ACC112 (cell line): Measurements from ENCODE around the gene GPR63.

Source experiments
- H2AFZ ChIP-seq: fragments of 200-600 bp; sonication (generic); one replicate; pipeline ENCODE4 v1.6.0; 2017; ENCODE audit warnings: antibody characterized with exemption, low read length; ENCODE audit not compliant: unreplicated experiment
- H3K27ac ChIP-seq: fragments of 200-600 bp; sonication (generic); 2 replicates; pipeline ENCODE4 v1.5.1; 2014; ENCODE audit warnings: low read depth, mild to moderate bottlenecking, antibody characterized with exemption, low read length, moderate library complexity
- H3K27me3 ChIP-seq: fragments of 200-600 bp; sonication (generic); 2 replicates; pipeline ENCODE4 v1.6.1; 2014; ENCODE audit warnings: mild to moderate bottlenecking, antibody characterized with exemption, low read length, moderate library complexity, mixed read lengths; ENCODE audit not compliant: insufficient read depth
- H3K36me3 ChIP-seq: fragments of 200-600 bp; sonication (generic); 2 replicates; pipeline ENCODE4 v1.6.1; 2016; ENCODE audit warnings: mild to moderate bottlenecking, antibody characterized with exemption, low read length, moderate library complexity, mixed read lengths; ENCODE audit not compliant: insufficient read depth
- H3K4me1 ChIP-seq: fragments of 200-600 bp; sonication (generic); one replicate; pipeline ENCODE4 v1.6.1; 2016; ENCODE audit warnings: low read length, mixed read lengths; ENCODE audit not compliant: insufficient read depth, unreplicated experiment, control insufficient read depth
- H3K4me3 ChIP-seq: fragments of 200-600 bp; sonication (generic); 2 replicates; pipeline ENCODE4 v1.5.1; 2014; ENCODE audit warnings: mild to moderate bottlenecking, low read depth, low read length
- H3K79me2 ChIP-seq: fragments of 200-600 bp; sonication (generic); one replicate; pipeline ENCODE4 v1.6.0; 2016; ENCODE audit warnings: low read length; ENCODE audit not compliant: control insufficient read depth, unreplicated experiment, insufficient read depth

GPR63 gene

GRCh38 chr6:96823743-96824142 is 13.5 kb downstream of the GPR63 start:
- Histone ChIP-seq H3K36me3 (no peaks in the 10 kb centered on the region), H3K4me3 (no peak overlapping the region), H3K27ac (no peak overlapping the region), H3K79me2 (no peaks in the 10 kb centered on the region), H2AFZ (no peak overlapping the region), H3K4me1 (no peaks in the 10 kb centered on the region), H3K27me3 (0 out of 2 replicates have a peak, but pooled peaks cover 3% of the 10 kb centered on the region)

GRCh38 chr6:96821034-96821433 is 16.2 kb downstream of the GPR63 start:
- H3K4me3 ChIP-seq: no peak overlapping the region
- H3K36me3 ChIP-seq: no peaks in the 10 kb centered on the region
- H3K4me1 ChIP-seq: no peaks in the 10 kb centered on the region
- H3K27me3 ChIP-seq: peaks cover 9% of the 10 kb centered on the region; the same call in 1 of the 2 replicates
- H3K27ac ChIP-seq: no peak overlapping the region
- H3K79me2 ChIP-seq: no peaks in the 10 kb centered on the region
- no peak overlapping the region for H2AFZ ChIP-seq

DNA sequence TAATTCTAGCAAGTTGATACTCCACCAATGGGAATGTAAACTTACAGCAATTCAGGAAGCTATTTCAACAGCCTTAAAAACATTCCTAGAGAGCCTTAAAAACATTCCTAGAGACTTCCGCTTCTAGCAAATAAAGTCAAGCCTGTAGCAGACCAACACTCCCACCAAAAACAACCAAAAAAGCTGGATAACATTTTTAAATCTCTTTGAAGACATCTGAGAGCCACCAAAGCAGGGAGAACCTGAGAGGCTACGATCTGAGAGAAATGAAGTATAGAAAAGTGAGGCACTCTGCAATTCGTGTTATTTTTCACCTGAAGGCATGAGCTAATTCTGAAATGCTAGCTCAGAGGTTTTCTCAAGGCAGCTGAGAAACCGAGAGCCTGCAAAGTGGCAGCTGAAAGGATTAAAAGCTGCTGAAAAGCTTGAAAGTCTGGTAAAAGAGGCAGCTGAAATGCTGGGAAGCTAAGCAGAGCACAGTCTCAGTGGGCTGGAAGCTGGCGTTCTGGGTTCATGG is 20.9 kb downstream of the GPR63 start:
- H3K4me3 ChIP-seq: no peak overlapping the region
- no peaks in the 10 kb centered on the region for H3K79me2 ChIP-seq
- peaks cover 6% of the 10 kb centered on the region; the same call in 1 of the 2 replicates for H3K27me3 ChIP-seq
- H3K27ac ChIP-seq: no peak overlapping the region
- H3K36me3 ChIP-seq: no peaks in the 10 kb centered on the region
- no peak overlapping the region for H2AFZ ChIP-seq
- no peaks in the 10 kb centered on the region for H3K4me1 ChIP-seq

DNA sequence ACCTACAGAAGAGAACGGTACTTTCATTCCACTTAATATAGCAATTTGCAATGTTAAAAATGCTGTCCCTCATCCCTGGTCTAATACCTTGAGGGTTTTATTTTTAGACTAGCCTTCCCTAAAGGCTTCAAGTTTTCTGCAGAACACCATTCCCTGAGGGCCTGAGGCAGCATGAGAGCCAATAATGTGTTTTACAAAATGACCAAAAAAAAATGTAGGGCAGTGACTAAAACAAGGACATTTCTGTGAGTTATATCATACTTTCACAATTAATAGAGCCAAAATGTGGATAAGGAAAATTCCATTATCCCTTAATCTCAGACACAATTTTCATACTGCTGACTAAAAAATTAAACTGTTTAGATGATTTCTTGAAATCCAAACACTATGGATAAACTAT is 22.7 kb downstream of the GPR63 start:
- Histone ChIP-seq H3K27me3 (peaks cover 6% of the 10 kb centered on the region; the same call in 1 of the 2 replicates), H3K27ac (no peak overlapping the region), H3K79me2 (no peaks in the 10 kb centered on the region), H3K4me3 (no peak overlapping the region), H2AFZ (no peak overlapping the region), H3K4me1 (no peaks in the 10 kb centered on the region), H3K36me3 (no peaks in the 10 kb centered on the region)

- Histone ChIP-seq H3K27ac (no peak overlapping the region), H3K27me3 (peaks cover 6% of the 10 kb centered on the region; the same call in 1 of the 2 replicates), H3K79me2 (no peaks in the 10 kb centered on the region), H3K4me3 (no peak overlapping the region), H2AFZ (no peak overlapping the region), H3K4me1 (no peaks in the 10 kb centered on the region), H3K36me3 (no peaks in the 10 kb centered on the region)
These were observed 25.1 kb downstream of the GPR63 start for GRCh38 chr6:96812077-96812703.

DNA sequence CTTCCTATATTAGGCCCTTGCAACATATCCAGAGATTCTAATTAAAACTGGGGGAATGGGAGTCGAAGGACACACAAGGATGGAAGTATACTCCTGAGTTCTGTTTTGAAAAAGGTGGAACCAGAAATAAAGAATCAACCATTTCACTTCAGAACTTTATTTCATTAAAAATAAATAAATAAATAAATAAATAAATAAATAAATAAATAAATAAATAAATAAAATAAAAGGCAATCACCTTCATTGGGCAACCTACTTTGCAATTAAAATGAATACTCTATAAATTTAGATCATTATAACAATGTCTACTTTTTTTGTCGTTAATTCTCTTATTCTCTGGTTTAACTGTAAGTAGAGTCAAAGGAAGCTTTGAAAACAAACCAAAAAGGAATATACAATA is 25.6 kb downstream of the GPR63 start:
- Histone ChIP-seq H3K27ac (no peak overlapping the region), H3K36me3 (no peaks in the 10 kb centered on the region), H3K4me3 (no peak overlapping the region), H3K79me2 (no peaks in the 10 kb centered on the region), H2AFZ (no peak overlapping the region), H3K4me1 (no peaks in the 10 kb centered on the region), H3K27me3 (peaks cover 6% of the 10 kb centered on the region; the same call in 1 of the 2 replicates)

DNA sequence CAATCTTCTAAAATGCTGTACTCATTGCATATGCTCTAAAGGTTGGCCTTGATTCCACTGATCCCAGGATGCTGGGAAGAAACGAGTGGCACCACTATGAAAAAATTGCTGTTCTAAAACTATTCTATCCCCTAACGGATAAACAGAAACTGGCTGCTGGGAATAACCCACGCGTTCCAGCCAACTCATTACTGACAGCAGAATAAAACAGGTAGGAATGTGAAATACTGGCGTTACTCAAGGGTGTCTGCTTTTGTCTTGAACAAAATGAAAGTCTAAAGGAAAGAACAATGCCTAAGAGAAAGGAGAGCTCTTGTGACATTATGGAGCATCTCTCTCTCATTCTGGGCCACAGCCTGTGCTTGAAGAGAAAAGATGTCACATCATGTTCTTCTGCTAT is 26.1 kb downstream of the GPR63 start:
- Histone ChIP-seq H2AFZ (no peak overlapping the region), H3K36me3 (no peaks in the 10 kb centered on the region), H3K4me1 (no peaks in the 10 kb centered on the region), H3K4me3 (no peak overlapping the region), H3K27me3 (peaks cover under 1% of the 10 kb centered on the region; the same call in 1 of the 2 replicates), H3K27ac (no peak overlapping the region), H3K79me2 (no peaks in the 10 kb centered on the region)

DNA sequence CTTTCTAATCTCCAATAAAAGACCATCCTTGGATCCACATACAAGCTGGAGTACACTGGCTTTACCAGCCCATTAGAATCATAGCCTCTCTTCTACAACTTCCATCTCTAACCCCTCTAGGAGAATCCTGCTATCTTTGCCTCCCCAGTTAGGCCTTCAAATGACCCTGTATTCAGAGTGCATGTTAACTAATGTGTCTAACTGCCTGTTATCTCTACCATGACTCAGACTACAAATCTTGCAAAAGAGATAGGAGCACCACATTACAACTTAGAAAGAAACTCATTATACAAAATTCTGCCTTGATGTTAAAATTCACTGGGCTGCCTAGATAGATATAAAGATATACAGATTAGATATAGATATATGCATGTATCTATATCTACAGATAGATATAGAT is 28.2 kb downstream of the GPR63 start:
- Histone ChIP-seq H3K27ac (no peak overlapping the region), H3K36me3 (no peaks in the 10 kb centered on the region), H3K27me3 (no peaks in the 10 kb centered on the region), H3K4me1 (no peaks in the 10 kb centered on the region), H2AFZ (no peak overlapping the region), H3K79me2 (no peaks in the 10 kb centered on the region), H3K4me3 (no peak overlapping the region)

DNA sequence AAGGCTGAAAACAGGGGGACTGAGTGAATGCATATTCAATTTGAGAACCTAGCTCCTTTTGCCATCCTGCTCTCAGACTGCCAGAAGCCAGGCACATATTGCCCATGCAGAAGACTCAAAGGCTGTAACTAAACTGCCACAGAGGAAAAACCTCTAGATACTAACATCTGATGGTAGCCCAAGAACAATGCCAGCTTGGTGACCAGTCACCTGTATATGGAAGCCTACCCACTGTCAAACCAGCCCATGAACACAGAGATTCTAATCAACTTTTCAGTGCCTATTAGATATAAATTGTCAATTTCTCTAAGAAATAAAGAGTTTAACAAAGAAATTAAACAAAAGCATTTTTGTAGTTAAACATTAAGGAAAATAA is 34.2 kb downstream of the GPR63 start:
- H3K36me3 ChIP-seq: no peaks in the 10 kb centered on the region
- no peak overlapping the region for H2AFZ ChIP-seq
- H3K27ac ChIP-seq: no peak overlapping the region
- no peaks in the 10 kb centered on the region; the same call in 1 of the 2 replicates for H3K27me3 ChIP-seq
- H3K79me2 ChIP-seq: no peaks in the 10 kb centered on the region
- H3K4me1 ChIP-seq: no peaks in the 10 kb centered on the region
- H3K4me3 ChIP-seq: no peak overlapping the region

DNA sequence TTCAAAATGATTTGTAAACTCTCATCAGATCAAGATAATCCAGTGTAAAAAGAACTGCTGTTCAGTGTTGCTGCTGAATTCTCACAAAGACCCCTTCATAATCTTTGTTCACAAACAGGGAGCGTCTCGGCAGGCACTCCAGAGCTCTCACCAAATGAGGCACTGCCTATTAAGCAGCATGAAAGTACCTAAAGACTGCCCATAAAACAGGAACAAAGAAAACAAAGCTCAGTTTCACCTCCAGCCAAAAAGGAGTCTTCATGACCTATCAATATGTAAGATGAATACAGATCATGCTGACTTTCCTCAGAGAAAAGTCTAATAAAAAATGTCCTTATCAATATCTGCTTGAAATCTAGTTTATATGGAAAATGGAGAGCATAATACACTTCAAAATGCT is 41.8 kb downstream of the GPR63 start:
- Histone ChIP-seq H3K4me1 (no peaks in the 10 kb centered on the region), H3K36me3 (no peaks in the 10 kb centered on the region), H3K4me3 (no peak overlapping the region), H2AFZ (no peak overlapping the region), H3K27ac (no peak overlapping the region), H3K27me3 (no peaks in the 10 kb centered on the region; the same call in 1 of the 2 replicates), H3K79me2 (no peaks in the 10 kb centered on the region)

- Histone ChIP-seq H3K27ac (no peak overlapping the region), H3K27me3 (no peaks in the 10 kb centered on the region; the same call in 1 of the 2 replicates), H3K4me3 (no peak overlapping the region), H2AFZ (no peak overlapping the region), H3K79me2 (no peaks in the 10 kb centered on the region), H3K36me3 (no peaks in the 10 kb centered on the region), H3K4me1 (no peaks in the 10 kb centered on the region)
These were observed 42.3 kb downstream of the GPR63 start for GRCh38 chr6:96794980-96795379.
